Endothelial cell of umbilical vein (primary cell): ENCODE data around the gene SLC9A3.

Source experiments
- CTCF ChIP-seq, 2 donors: IDR thresholded peaks; 1 replicate in 1 of 2; 2 replicates in 1 of 2; pipeline ENCODE4 v1.5.1; 2011; ENCODE audit warnings: low read length in 2 of 2, mild to moderate bottlenecking in 2 of 2, moderate library complexity in 2 of 2, control low read depth in 1 of 2, inconsistent platforms in 1 of 2, low read depth in 1 of 2; ENCODE audit not compliant: insufficient read depth in 1 of 2; ENCODE audit errors: extremely low read depth in 1 of 2
- EZH2 ChIP-seq: IDR thresholded peaks from 2 replicates; pipeline ENCODE4 v1.6.1; 2012; ENCODE audit warnings: borderline replicate concordance, low read depth, mild to moderate bottlenecking, moderate library complexity, low read length, inconsistent platforms; ENCODE audit not compliant: severe bottlenecking
- GATA2 ChIP-seq: IDR thresholded peaks from 2 replicates; pipeline ENCODE4 v1.7.0; 2011; ENCODE audit warnings: low read depth, mild to moderate bottlenecking, moderate library complexity, mixed read lengths, low read length; ENCODE audit not compliant: insufficient read length, insufficient read depth
- JUN ChIP-seq: IDR thresholded peaks from 2 replicates; pipeline ENCODE4 v1.6.1; 2011; ENCODE audit warnings: borderline replicate concordance, low read depth; ENCODE audit not compliant: insufficient read length, insufficient read depth
- MAX ChIP-seq: IDR thresholded peaks from 2 replicates; pipeline ENCODE4 v1.6.1; 2011; ENCODE audit not compliant: insufficient read depth, insufficient read length
- MYC ChIP-seq: IDR thresholded peaks from one replicate; pipeline ENCODE4 v1.6.1; 2011; ENCODE audit warnings: mild to moderate bottlenecking, low read depth, low read length
- POLR2A ChIP-seq: IDR thresholded peaks from 2 replicates; pipeline ENCODE4 v1.6.1; 2012; ENCODE audit warnings: low read depth, mild to moderate bottlenecking, control low read depth, low read length
- POLR2AphosphoS5 ChIP-seq: IDR thresholded peaks from 2 replicates; pipeline ENCODE4 v1.6.1; 2012; ENCODE audit warnings: low read depth, mild to moderate bottlenecking, control low read depth, low read length, moderate library complexity; ENCODE audit not compliant: insufficient read depth

GRCh38 chr5:524973-525761 lies 918 bp upstream of the SLC9A3 start:
- TF ChIP-seq POLR2A (no peak), EZH2 (no peak), CTCF (IDR thresholded peaks at IDR 0.05; ENCODE audit: extremely low read depth in 1 of 2, insufficient read depth in 1 of 2, low read depth in 1 of 2, low read length in 2 of 2) (no peak), POLR2AphosphoS5 (no peak), MYC (no peak), MAX (no peak), GATA2 (no peak), JUN (no peak)
